ENCODE data around the gene SLCO1B3.

Gene SLCO1B3

DNA sequence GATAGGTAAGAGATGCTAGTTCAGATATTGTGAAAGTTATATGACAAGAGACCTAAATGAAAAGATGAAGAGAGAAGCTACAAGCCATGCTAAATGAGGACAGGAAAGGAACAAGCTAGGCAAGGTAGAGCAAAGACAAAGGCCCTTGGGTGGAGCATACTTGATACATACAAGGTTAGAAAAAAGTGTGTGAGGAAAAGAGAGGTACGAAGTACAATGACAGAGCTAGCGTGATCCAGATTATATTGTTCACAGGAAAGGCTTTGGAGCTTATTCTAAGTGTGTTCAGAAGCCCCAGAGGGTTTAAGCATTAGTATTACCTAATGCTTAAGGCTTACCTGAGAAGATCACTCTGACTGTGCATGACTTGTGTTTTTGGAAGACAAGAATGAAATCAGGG lies 75.0 kb downstream of the SLCO1B3 start:
- no peak for DNase-seq (ENCODE audit: low read depth)

- DNase-seq (ENCODE audit: low read depth), result no peak
These were observed 106.8 kb downstream of the SLCO1B3 start for GRCh38 chr12:20917269-20917668.

DNA sequence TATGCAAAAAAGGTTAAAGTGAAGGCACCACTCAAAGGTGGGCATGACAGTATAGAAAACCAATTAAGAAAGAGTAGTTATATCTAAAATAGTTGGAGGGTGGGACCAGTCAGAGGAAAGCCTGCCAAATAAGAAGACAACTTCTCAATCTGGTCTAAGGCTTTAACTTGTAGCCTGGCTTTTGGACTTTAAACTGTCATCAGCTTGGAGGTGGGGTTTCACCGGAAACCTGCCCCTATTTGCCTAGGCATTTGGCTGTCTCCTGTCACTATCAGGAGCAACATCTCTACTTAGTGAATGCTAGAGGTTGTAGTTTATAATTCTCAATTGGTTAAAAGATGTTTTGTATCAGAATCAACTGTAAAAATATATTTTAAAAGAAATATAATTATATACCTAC lies 107.3 kb downstream of the SLCO1B3 start:
- DNase-seq (ENCODE audit: low read depth), result no peak

GRCh38 chr12:20931894-20932293 lies 121.4 kb downstream of the SLCO1B3 start:
- no peak for DNase-seq (ENCODE audit: low read depth)

DNA sequence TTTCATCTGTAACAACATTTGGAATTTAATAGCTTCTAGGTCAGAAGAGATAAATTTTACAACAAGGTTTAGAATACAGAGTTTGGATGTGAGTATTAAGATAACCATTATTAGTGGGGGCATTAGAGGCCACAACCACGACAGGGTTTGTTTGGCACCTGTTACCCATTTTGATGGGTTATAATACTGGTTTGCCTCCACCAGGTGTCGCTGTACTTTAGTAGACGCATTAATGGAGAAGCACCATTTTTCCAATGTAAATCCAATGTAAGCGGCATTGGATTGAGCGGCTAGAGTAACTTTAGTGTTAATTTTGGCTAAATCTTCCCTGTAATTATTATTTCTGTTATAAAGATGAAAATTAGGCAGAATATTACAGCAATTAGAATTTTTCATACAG lies 136.2 kb downstream of the SLCO1B3 start:
- no peak for DNase-seq (ENCODE audit: low read depth)

- no peak for DNase-seq (ENCODE audit: low read depth)
These were observed 139.7 kb downstream of the SLCO1B3 start for GRCh38 chr12:20950248-20950647.

GRCh38 chr12:20963303-20963702 lies 152.8 kb downstream of the SLCO1B3 start:
- no peak for DNase-seq (ENCODE audit: low read depth)

GRCh38 chr12:20963762-20964161 lies 153.3 kb downstream of the SLCO1B3 start:
- DNase-seq (ENCODE audit: low read depth), result no peak

Data from stimulated activated CD8-positive, alpha-beta memory T cell treated with anti-CD3 and anti-CD28 coated beads, Interleukin-15, amount 100 ng/mL, for 1 hour (primary cell).